Trophoblast cell (in vitro differentiated cells and primary cell): ENCODE results near the gene MYO16.

Experiments used
- DNase-seq, 2 donors: peaks; one replicate each; pipeline ENCODE4 v3.0.0-alpha.2; 2016
- H2AFZ ChIP-seq: 2 replicates; pipeline ENCODE4 v1.6.1; 2013; ENCODE audit warnings: low read length, moderate library complexity, mild to moderate bottlenecking; ENCODE audit not compliant: insufficient read depth, poor library complexity
- H2AK5ac ChIP-seq: 2 replicates; pipeline ENCODE4 v1.6.1; 2013; ENCODE audit warnings: mild to moderate bottlenecking, low read length
- H2BK120ac ChIP-seq: 2 replicates; pipeline ENCODE4 v1.6.1; 2013; ENCODE audit warnings: low read length, mild to moderate bottlenecking, moderate library complexity; ENCODE audit not compliant: insufficient read depth, poor library complexity
- H2BK12ac ChIP-seq: 2 replicates; pipeline ENCODE4 v1.6.1; 2013; ENCODE audit warnings: mild to moderate bottlenecking, low read length, moderate library complexity
- H2BK5ac ChIP-seq: 2 replicates; pipeline ENCODE4 v1.6.1; 2013; ENCODE audit warnings: low read length, low read depth, moderate library complexity, mild to moderate bottlenecking; ENCODE audit not compliant: poor library complexity
- H3K14ac ChIP-seq: 2 replicates; pipeline ENCODE4 v1.6.1; 2013; ENCODE audit warnings: mild to moderate bottlenecking, low read length
- H3K18ac ChIP-seq: 2 replicates; pipeline ENCODE4 v1.6.1; 2013; ENCODE audit warnings: mild to moderate bottlenecking, low read length
- H3K23ac ChIP-seq: 2 replicates; pipeline ENCODE4 v1.6.1; 2013; ENCODE audit warnings: low read length
- H3K27ac ChIP-seq: 2 replicates; pipeline ENCODE4 v1.5.1; 2013; ENCODE audit warnings: low read depth, mild to moderate bottlenecking, inconsistent platforms, low read length, moderate library complexity
- H3K27me3 ChIP-seq: 2 replicates; pipeline ENCODE4 v1.6.1; 2013; ENCODE audit warnings: inconsistent platforms, mild to moderate bottlenecking, low read length, moderate library complexity; ENCODE audit not compliant: insufficient read depth
- H3K36me3 ChIP-seq, 2 experiments: 1 replicate in 1 of 2; 2 replicates in 1 of 2; pipeline ENCODE4 v1.6.1; 2013; ENCODE audit warnings: low read length in 2 of 2, mild to moderate bottlenecking in 2 of 2, moderate library complexity in 1 of 2; ENCODE audit not compliant: insufficient read depth in 2 of 2, control insufficient read depth in 1 of 2
- H3K4ac ChIP-seq: 2 replicates; pipeline ENCODE4 v1.6.1; 2013; ENCODE audit warnings: low read depth, mild to moderate bottlenecking, low read length, moderate library complexity
- H3K4me1 ChIP-seq, 2 experiments: 1 replicate in 1 of 2; 2 replicates in 1 of 2; pipeline ENCODE4 v1.6.1; 2013; ENCODE audit warnings: low read length in 2 of 2, mild to moderate bottlenecking in 2 of 2, moderate library complexity in 1 of 2; ENCODE audit not compliant: insufficient read depth in 2 of 2, control insufficient read depth in 1 of 2
- H3K4me2 ChIP-seq: 2 replicates; pipeline ENCODE4 v1.6.1; 2013; ENCODE audit warnings: inconsistent platforms, mild to moderate bottlenecking, low read length, moderate library complexity
- H3K4me3 ChIP-seq: 2 replicates; pipeline ENCODE4 v1.5.1; 2013; ENCODE audit warnings: mild to moderate bottlenecking, low read depth, low read length, inconsistent platforms
- H3K79me1 ChIP-seq: one replicate; pipeline ENCODE4 v1.6.1; 2013; ENCODE audit warnings: low read length
- H3K79me2 ChIP-seq: 2 replicates; pipeline ENCODE4 v1.6.1; 2013; ENCODE audit warnings: low read length, mild to moderate bottlenecking; ENCODE audit not compliant: control insufficient read depth, insufficient read depth, poor library complexity
- H3K9ac ChIP-seq: 2 replicates; pipeline ENCODE4 v1.6.1; 2013; ENCODE audit warnings: mild to moderate bottlenecking, low read length
- H3K9me3 ChIP-seq: 2 replicates; pipeline ENCODE4 v1.6.1; 2013; ENCODE audit warnings: low read depth, mild to moderate bottlenecking, control low read depth, inconsistent platforms, low read length; ENCODE audit not compliant: insufficient read depth
- H4K12ac ChIP-seq: 2 replicates; pipeline ENCODE4 v1.6.1; 2013; ENCODE audit warnings: low read depth, mild to moderate bottlenecking, low read length, moderate library complexity
- H4K8ac ChIP-seq: 2 replicates; pipeline ENCODE4 v1.6.1; 2013; ENCODE audit warnings: low read depth, mild to moderate bottlenecking, low read length, moderate library complexity
- H4K91ac ChIP-seq: one replicate; pipeline ENCODE4 v1.6.1; 2013; ENCODE audit warnings: low read depth, mild to moderate bottlenecking, low read length, moderate library complexity
- WGBS: extraction: QIAGEN DNeasy Blood & Tissue Kit; methylation state at CpG from one replicate; pipeline ENCODE4 v1.1.7; 2013; ENCODE audit warnings: missing lambda C conversion rate; ENCODE audit not compliant: insufficient read length, insufficient coverage; ENCODE audit errors: extremely low coverage; 5-methylcytosine and 5-hydroxymethylcytosine counted together

MYO16 gene

GRCh38 chr13:109036078-109036780 lies 406.8 kb downstream of the MYO16 start:
- H3K9ac ChIP-seq: no peak overlapping the region
- no peaks in the 10 kb centered on the region for H3K9me3 ChIP-seq
- H4K91ac ChIP-seq: no peak overlapping the region
- H3K27ac ChIP-seq: no peak overlapping the region
- H2BK12ac ChIP-seq: no peak overlapping the region
- no peak overlapping the region for H2AFZ ChIP-seq
- no peak overlapping the region for H2BK5ac ChIP-seq
- WGBS: no CpG with 5 or more reads among the region's 7 CpGs
- H3K4me3 ChIP-seq: no peak overlapping the region
- H3K23ac ChIP-seq: no peak overlapping the region
- H4K8ac ChIP-seq: no peak overlapping the region
- no peak overlapping the region for H3K18ac ChIP-seq
- H3K4me1 ChIP-seq: no peaks in the 10 kb centered on the region
- no peak overlapping the region for H3K4me2 ChIP-seq
- H4K12ac ChIP-seq: no peak overlapping the region
- no peak overlapping the region for H2AK5ac ChIP-seq
- no peaks in the 10 kb centered on the region for H3K79me1 ChIP-seq
- no peak overlapping the region for H2BK120ac ChIP-seq
- H3K79me2 ChIP-seq: no peaks in the 10 kb centered on the region
- no peaks in the 10 kb centered on the region for H3K27me3 ChIP-seq
- H3K36me3 ChIP-seq: no peaks in the 10 kb centered on the region
- no peak overlapping the region for H3K14ac ChIP-seq
- DNase-seq: no peak
- H3K4ac ChIP-seq: no peak overlapping the region

- Histone ChIP-seq H4K91ac (no peak overlapping the region), H3K4ac (no peak overlapping the region), H3K4me3 (no peak overlapping the region), H3K4me1 (no peaks in the 10 kb centered on the region), H2AFZ (no peak overlapping the region), H3K4me2 (no peak overlapping the region), H3K27me3 (no peaks in the 10 kb centered on the region), H3K79me2 (no peaks in the 10 kb centered on the region), H2BK5ac (no peak overlapping the region), H3K9me3 (no peaks in the 10 kb centered on the region), H2AK5ac (no peak overlapping the region), H3K27ac (no peak overlapping the region), H2BK12ac (no peak overlapping the region), H3K36me3 (no peaks in the 10 kb centered on the region), H2BK120ac (no peak overlapping the region), H3K9ac (no peak overlapping the region), H3K79me1 (no peaks in the 10 kb centered on the region), H4K12ac (no peak overlapping the region), H4K8ac (no peak overlapping the region), H3K14ac (no peak overlapping the region), H3K18ac (no peak overlapping the region), H3K23ac (no peak overlapping the region)
- DNase-seq: no peak
- WGBS: no CpG with 5 or more reads among the region's 3 CpGs
These were observed 414.2 kb downstream of the MYO16 start for GRCh38 chr13:109043636-109044035.

- Histone ChIP-seq H3K27ac (no peak overlapping the region), H3K36me3 (no peaks in the 10 kb centered on the region), H3K14ac (no peak overlapping the region), H2BK120ac (no peak overlapping the region), H2BK12ac (no peak overlapping the region), H3K79me2 (no peaks in the 10 kb centered on the region), H4K91ac (no peak overlapping the region), H2AFZ (no peak overlapping the region), H3K79me1 (no peaks in the 10 kb centered on the region), H3K9me3 (no peaks in the 10 kb centered on the region), H2BK5ac (no peak overlapping the region), H3K4ac (no peak overlapping the region), H4K8ac (no peak overlapping the region), H3K9ac (no peak overlapping the region), H3K4me2 (no peak overlapping the region), H2AK5ac (no peak overlapping the region), H4K12ac (no peak overlapping the region), H3K23ac (no peak overlapping the region), H3K4me3 (no peak overlapping the region), H3K27me3 (no peaks in the 10 kb centered on the region), H3K18ac (no peak overlapping the region), H3K4me1 (no peaks in the 10 kb centered on the region)
- no peak for DNase-seq
These were observed 426.4 kb downstream of the MYO16 start for GRCh38 chr13:109055850-109056249.

GRCh38 chr13:109058087-109058486 lies 428.7 kb downstream of the MYO16 start:
- H2AK5ac ChIP-seq: no peak overlapping the region
- H3K23ac ChIP-seq: no peak overlapping the region
- no peak overlapping the region for H2BK5ac ChIP-seq
- H4K12ac ChIP-seq: no peak overlapping the region
- no peak overlapping the region for H3K9ac ChIP-seq
- H4K8ac ChIP-seq: no peak overlapping the region
- H3K14ac ChIP-seq: no peak overlapping the region
- H3K9me3 ChIP-seq: no peaks in the 10 kb centered on the region
- no peak overlapping the region for H3K4me2 ChIP-seq
- no peaks in the 10 kb centered on the region for H3K79me2 ChIP-seq
- WGBS: no CpG with 5 or more reads among the region's 5 CpGs
- H3K79me1 ChIP-seq: no peaks in the 10 kb centered on the region
- no peak overlapping the region for H2BK120ac ChIP-seq
- DNase-seq: peak in 1 of 2 donors; percentile 4
- H3K36me3 ChIP-seq: no peaks in the 10 kb centered on the region
- no peak overlapping the region for H3K27ac ChIP-seq
- no peak overlapping the region for H2AFZ ChIP-seq
- H3K18ac ChIP-seq: no peak overlapping the region
- no peaks in the 10 kb centered on the region for H3K27me3 ChIP-seq
- no peak overlapping the region for H3K4ac ChIP-seq
- H2BK12ac ChIP-seq: no peak overlapping the region
- H4K91ac ChIP-seq: no peak overlapping the region
- H3K4me1 ChIP-seq: no peaks in the 10 kb centered on the region
- H3K4me3 ChIP-seq: no peak overlapping the region
